Liver (tissue), 3 donors: ENCODE results near the gene WDR20.

ENCODE experiments used
- TAF1 ChIP-seq: conservative IDR thresholded peaks from 2 replicates; pipeline ENCODE4 v1.6.1; 2016; ENCODE audit warnings: antibody characterized with exemption, mild to moderate bottlenecking
- YY1 ChIP-seq: IDR thresholded peaks from 2 replicates; pipeline ENCODE4 v1.6.1; 2016; ENCODE audit warnings: antibody characterized with exemption, mild to moderate bottlenecking
- TF ChIP-seq, protein P1 (sequence below): fragments of 150-350 bp; IDR thresholded peaks from 2 replicates; pipeline ENCODE4 v1.5.1; 2017; ENCODE audit warnings: improper control_type of control experiment, low read depth, low read length; ENCODE audit not compliant: missing input control
- donor health status: healthy.
- donor health status: healthy.

DNA sequence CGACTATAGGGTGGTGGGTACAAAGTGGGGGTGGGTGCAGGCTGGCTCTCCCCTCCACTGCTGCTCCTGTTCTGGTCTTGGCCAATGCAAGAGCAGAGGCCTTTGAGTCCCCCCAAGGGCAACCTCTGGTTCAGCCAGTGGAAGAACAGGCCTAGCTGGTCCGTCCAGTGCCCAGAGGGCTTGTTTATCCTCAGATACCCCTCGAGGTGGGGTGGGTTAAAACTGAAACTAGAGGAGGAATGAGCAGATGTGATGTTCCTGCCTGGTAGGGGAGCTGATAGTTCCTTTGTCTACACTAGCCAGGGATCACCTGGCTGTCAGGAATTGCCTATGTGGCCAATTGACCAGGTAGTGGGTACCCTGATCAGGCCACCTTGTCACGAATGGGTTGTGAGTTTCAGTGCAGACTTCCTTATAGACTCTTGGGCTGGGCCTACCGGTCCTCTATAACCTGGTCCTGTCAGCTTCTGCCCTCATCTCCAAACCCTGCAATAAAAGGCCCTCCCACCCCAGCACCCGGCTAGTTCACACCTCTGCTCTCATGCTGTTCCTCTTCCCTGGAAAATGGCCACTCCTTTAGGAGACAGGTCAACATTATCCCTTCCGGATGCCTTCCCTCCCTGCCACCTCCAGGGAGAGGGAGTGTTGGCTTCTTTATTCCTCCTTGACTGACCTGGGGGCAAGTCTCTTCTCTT, 42.1 kb upstream of the WDR20 start:
- TF ChIP-seq, protein P1, sequence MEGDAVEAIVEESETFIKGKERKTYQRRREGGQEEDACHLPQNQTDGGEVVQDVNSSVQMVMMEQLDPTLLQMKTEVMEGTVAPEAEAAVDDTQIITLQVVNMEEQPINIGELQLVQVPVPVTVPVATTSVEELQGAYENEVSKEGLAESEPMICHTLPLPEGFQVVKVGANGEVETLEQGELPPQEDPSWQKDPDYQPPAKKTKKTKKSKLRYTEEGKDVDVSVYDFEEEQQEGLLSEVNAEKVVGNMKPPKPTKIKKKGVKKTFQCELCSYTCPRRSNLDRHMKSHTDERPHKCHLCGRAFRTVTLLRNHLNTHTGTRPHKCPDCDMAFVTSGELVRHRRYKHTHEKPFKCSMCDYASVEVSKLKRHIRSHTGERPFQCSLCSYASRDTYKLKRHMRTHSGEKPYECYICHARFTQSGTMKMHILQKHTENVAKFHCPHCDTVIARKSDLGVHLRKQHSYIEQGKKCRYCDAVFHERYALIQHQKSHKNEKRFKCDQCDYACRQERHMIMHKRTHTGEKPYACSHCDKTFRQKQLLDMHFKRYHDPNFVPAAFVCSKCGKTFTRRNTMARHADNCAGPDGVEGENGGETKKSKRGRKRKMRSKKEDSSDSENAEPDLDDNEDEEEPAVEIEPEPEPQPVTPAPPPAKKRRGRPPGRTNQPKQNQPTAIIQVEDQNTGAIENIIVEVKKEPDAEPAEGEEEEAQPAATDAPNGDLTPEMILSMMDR: no peak
- TF ChIP-seq YY1: no peak
- TF ChIP-seq TAF1: no peak
